ENCODE measurements around the gene IKZF1.

IKZF1 gene

GRCh38 chr7:50314836-50315592, 10.5 kb downstream of the IKZF1 start:
- 65% methylated on average over 9 of the region's 11 CpGs for WGBS (ENCODE audit: insufficient coverage)
- H3K4me3 ChIP-seq (ENCODE audit: control insufficient read depth in 1 of 7, extremely low read depth in 1 of 7, insufficient read depth in 4 of 7, low read depth in 2 of 7, low read length in 6 of 7), result peak overlapping the region in 1 of 7 experiments; percentile 23
- ChIA-PET CTCF (interaction anchor here (0.5 to 10.2 kb wide), 20 partner anchors 8 to 172 kb away, joined by 3 to 117 read pairs (median 4); partner anchors contain the start of gene IKZF1), POLR2A (no interaction called here)
- peak in 1 of 3 donors; percentile 54 for DNase-seq
- peak overlapping the region in 1 of 2 experiments; percentile 73 for H3K27ac ChIP-seq (ENCODE audit: insufficient read depth in 1 of 2, low read depth in 1 of 2, low read length in 2 of 2, poor library complexity in 1 of 2, severe bottlenecking in 2 of 2)
- peaks cover 5 to 48% (median 11%) of the 10 kb centered on the region in 4 experiments for H3K36me3 ChIP-seq (ENCODE audit: control insufficient read depth in 4 of 4, insufficient read depth in 4 of 4, low read length in 3 of 4)
- peaks cover 64 to 94% (median 81%) of the 10 kb centered on the region in 4 experiments for H3K4me1 ChIP-seq (ENCODE audit: control extremely low read depth in 1 of 4, control insufficient read depth in 4 of 4, insufficient read depth in 4 of 4, low read length in 3 of 4)
- H3K9me3 ChIP-seq (ENCODE audit: control extremely low read depth in 1 of 5, control insufficient read depth in 4 of 5, insufficient read depth in 2 of 5, low read depth in 1 of 5, low read length in 4 of 5), result no peaks in the 10 kb centered on the region
- no peaks in the 10 kb centered on the region for H3K27me3 ChIP-seq (replicated peaks in 2 of 5; ENCODE audit: control insufficient read depth in 4 of 5, insufficient read depth in 5 of 5, low read length in 4 of 5)

- ChIA-PET POLR2A (no interaction called here), CTCF (interaction anchor here (1.0 to 10.2 kb wide), 12 partner anchors 9 to 114 kb away, joined by 3 to 117 read pairs (median 4); partner anchors contain the start of gene IKZF1)
- peak in 2 of 3 donors; percentile 67 to 74 for DNase-seq
- Histone ChIP-seq H3K27ac (ENCODE audit: insufficient read depth in 1 of 2, low read depth in 1 of 2, low read length in 2 of 2, poor library complexity in 1 of 2, severe bottlenecking in 2 of 2) (peak overlapping the region in 1 of 2 experiments; percentile 73), H3K9me3 (ENCODE audit: control extremely low read depth in 1 of 5, control insufficient read depth in 4 of 5, insufficient read depth in 2 of 5, low read depth in 1 of 5, low read length in 4 of 5) (no peaks in the 10 kb centered on the region), H3K36me3 (ENCODE audit: control insufficient read depth in 4 of 4, insufficient read depth in 4 of 4, low read length in 3 of 4) (peaks cover 5 to 58% (median 13%) of the 10 kb centered on the region in 4 experiments), H3K4me1 (ENCODE audit: control extremely low read depth in 1 of 4, control insufficient read depth in 4 of 4, insufficient read depth in 4 of 4, low read length in 3 of 4) (peaks cover 56 to 92% (median 76%) of the 10 kb centered on the region in 4 experiments), H3K27me3 (replicated peaks in 2 of 5; ENCODE audit: control insufficient read depth in 4 of 5, insufficient read depth in 5 of 5, low read length in 4 of 5) (no peaks in the 10 kb centered on the region), H3K4me3 (ENCODE audit: control insufficient read depth in 1 of 7, extremely low read depth in 1 of 7, insufficient read depth in 4 of 7, low read depth in 2 of 7, low read length in 6 of 7) (peak overlapping the region in 3 of 7 experiments; percentile 19 to 25 (median 21))
- WGBS (ENCODE audit: insufficient coverage), result 56% methylated on average over 12 of the region's 14 CpGs
Observed at GRCh38 chr7:50315739-50316671, 11.5 kb downstream of the IKZF1 start.

GRCh38 chr7:50317221-50317678, 12.7 kb downstream of the IKZF1 start:
- Histone ChIP-seq H3K36me3 (ENCODE audit: control insufficient read depth in 4 of 4, insufficient read depth in 4 of 4, low read length in 3 of 4) (peaks cover 6 to 62% (median 14%) of the 10 kb centered on the region in 4 experiments), H3K27me3 (replicated peaks in 2 of 5; ENCODE audit: control insufficient read depth in 4 of 5, insufficient read depth in 5 of 5, low read length in 4 of 5) (no peaks in the 10 kb centered on the region), H3K27ac (ENCODE audit: insufficient read depth in 1 of 2, low read depth in 1 of 2, low read length in 2 of 2, poor library complexity in 1 of 2, severe bottlenecking in 2 of 2) (peak overlapping the region; percentile 41 to 65), H3K4me3 (ENCODE audit: control insufficient read depth in 1 of 7, extremely low read depth in 1 of 7, insufficient read depth in 4 of 7, low read depth in 2 of 7, low read length in 6 of 7) (peak overlapping the region in 2 of 7 experiments; percentile 26 to 46), H3K4me1 (ENCODE audit: control extremely low read depth in 1 of 4, control insufficient read depth in 4 of 4, insufficient read depth in 4 of 4, low read length in 3 of 4) (peaks cover 50 to 91% (median 76%) of the 10 kb centered on the region in 4 experiments), H3K9me3 (ENCODE audit: control extremely low read depth in 1 of 5, control insufficient read depth in 4 of 5, insufficient read depth in 2 of 5, low read depth in 1 of 5, low read length in 4 of 5) (no peaks in the 10 kb centered on the region)
- ChIA-PET CTCF (interaction anchor here (0.9 to 5.2 kb wide), 7 partner anchors 9 to 114 kb away, joined by 3 to 20 read pairs (median 6); no protein-coding TSS in a partner anchor), POLR2A (no interaction called here)
- peak in 1 of 3 donors; percentile 64 for DNase-seq
- WGBS (ENCODE audit: insufficient coverage), result 14% methylated on average over 4 of the region's 7 CpGs

GRCh38 chr7:50317697-50318669, 13.5 kb downstream of the IKZF1 start:
- peak in 2 of 3 donors; percentile 67 for DNase-seq
- 49% methylated on average over 17 of the region's 17 CpGs for WGBS (ENCODE audit: insufficient coverage)

GRCh38 chr7:50321487-50322067, 17.1 kb downstream of the IKZF1 start:
- no CpG with 5 or more reads among the region's 6 CpGs for WGBS (ENCODE audit: insufficient coverage)
- H3K4me3 ChIP-seq (ENCODE audit: control insufficient read depth in 1 of 7, extremely low read depth in 1 of 7, insufficient read depth in 4 of 7, low read depth in 2 of 7, low read length in 6 of 7), result peak overlapping the region in 2 of 7 experiments; percentile 14 to 36
- CTCF ChIA-PET, result interaction anchor here (0.9 to 5.2 kb wide), 13 partner anchors 9 to 181 kb away, joined by 3 to 20 read pairs (median 4); no protein-coding TSS in a partner anchor
- peaks cover 26 to 54% (median 39%) of the 10 kb centered on the region in 4 experiments for H3K4me1 ChIP-seq (ENCODE audit: control extremely low read depth in 1 of 4, control insufficient read depth in 4 of 4, insufficient read depth in 4 of 4, low read length in 3 of 4)
- peaks cover 18 to 74% (median 38%) of the 10 kb centered on the region in 4 experiments for H3K36me3 ChIP-seq (ENCODE audit: control insufficient read depth in 4 of 4, insufficient read depth in 4 of 4, low read length in 3 of 4)
- DNase-seq, result peak in 2 of 3 donors; percentile 71 to 76
- POLR2A ChIA-PET, result interaction anchor here (0.7 kb wide), 1 partner anchor 17 kb away, joined by 3 read pairs; the partner anchor contains the start of gene IKZF1
- no peaks in the 10 kb centered on the region for H3K9me3 ChIP-seq (ENCODE audit: control extremely low read depth in 1 of 5, control insufficient read depth in 4 of 5, insufficient read depth in 2 of 5, low read depth in 1 of 5, low read length in 4 of 5)
- peak overlapping the region in 1 of 2 experiments; percentile 63 for H3K27ac ChIP-seq (ENCODE audit: insufficient read depth in 1 of 2, low read depth in 1 of 2, low read length in 2 of 2, poor library complexity in 1 of 2, severe bottlenecking in 2 of 2)
- H3K27me3 ChIP-seq (replicated peaks in 2 of 5; ENCODE audit: control insufficient read depth in 4 of 5, insufficient read depth in 5 of 5, low read length in 4 of 5), result no peaks in the 10 kb centered on the region

More at GRCh38 chr7:50317697-50318669, 13.5 kb downstream of the IKZF1 start:
- H3K4me1 ChIP-seq (ENCODE audit: control extremely low read depth in 1 of 4, control insufficient read depth in 4 of 4, insufficient read depth in 4 of 4, low read length in 3 of 4), result peaks cover 46 to 89% (median 71%) of the 10 kb centered on the region in 4 experiments
- ChIA-PET CTCF (interaction anchor here (0.6 to 5.2 kb wide), 13 partner anchors 9 to 151 kb away, joined by 3 to 20 read pairs (median 4); no protein-coding TSS in a partner anchor), POLR2A (interaction anchor here (0.6 to 1.4 kb wide), 3 partner anchors 9 to 15 kb away, joined by 3 to 6 read pairs (median 3); no protein-coding TSS in a partner anchor)
- H3K27me3 ChIP-seq (replicated peaks in 2 of 5; ENCODE audit: control insufficient read depth in 4 of 5, insufficient read depth in 5 of 5, low read length in 4 of 5), result no peaks in the 10 kb centered on the region
- no peaks in the 10 kb centered on the region for H3K9me3 ChIP-seq (ENCODE audit: control extremely low read depth in 1 of 5, control insufficient read depth in 4 of 5, insufficient read depth in 2 of 5, low read depth in 1 of 5, low read length in 4 of 5)
- peak overlapping the region in 3 of 7 experiments; percentile 31 to 46 (median 33) for H3K4me3 ChIP-seq (ENCODE audit: control insufficient read depth in 1 of 7, extremely low read depth in 1 of 7, insufficient read depth in 4 of 7, low read depth in 2 of 7, low read length in 6 of 7)
- H3K36me3 ChIP-seq (ENCODE audit: control insufficient read depth in 4 of 4, insufficient read depth in 4 of 4, low read length in 3 of 4), result peaks cover 9 to 69% (median 17%) of the 10 kb centered on the region in 4 experiments
- peak overlapping the region; percentile 41 to 65 for H3K27ac ChIP-seq (ENCODE audit: insufficient read depth in 1 of 2, low read depth in 1 of 2, low read length in 2 of 2, poor library complexity in 1 of 2, severe bottlenecking in 2 of 2)
